ENCODE data around the gene RBL1. TPM values are rescaled to one million over a fixed set of nuclear protein-coding genes. Genes with fewer than 3 reads are reported as not detected.
"Not testable (repeated sequence)": the region's sequence is repeated elsewhere in the genome, so short reads cannot be mapped to it uniquely, and the experiment has no call there.

Gene RBL1
- total RNA-seq (2014; rRNA removed; shearing (Covaris generic)), result 20.6 and 22.7 TPM in 2 replicates

GRCh38 chr20:37095599-37096414, at the start of gene RBL1:
TSS of gene RBL1 (minus strand) at chr20:37095997. CDS start at chr20:37095928, 69 bp downstream.
- peak; percentile 89 for DNase-seq (ENCODE audit: low read depth)

GRCh38 chr20:37144856-37145404, 49.1 kb upstream of the RBL1 start:
- DNase-seq (ENCODE audit: low read depth), result no peak

GRCh38 chr20:37142708-37143107, 46.9 kb upstream of the RBL1 start:
- DNase-seq (ENCODE audit: low read depth), result no peak

GRCh38 chr20:37137547-37137946, 41.8 kb upstream of the RBL1 start:
- no peak for DNase-seq (ENCODE audit: low read depth)

GRCh38 chr20:37133952-37134351, 38.2 kb upstream of the RBL1 start:
- DNase-seq (ENCODE audit: low read depth), result no peak

GRCh38 chr20:37131486-37131885, 35.7 kb upstream of the RBL1 start:
- no peak for DNase-seq (ENCODE audit: low read depth)

- no peak for DNase-seq (ENCODE audit: low read depth)
These were observed 33.0 kb upstream of the RBL1 start for GRCh38 chr20:37128803-37129202.

- not testable (repeated sequence) for DNase-seq (ENCODE audit: low read depth)
These were observed 30.5 kb upstream of the RBL1 start for GRCh38 chr20:37126290-37126689.

- DNase-seq (ENCODE audit: low read depth), result no peak
These were observed 27.6 kb upstream of the RBL1 start for GRCh38 chr20:37123441-37123840.

- DNase-seq (ENCODE audit: low read depth), result no peak
These were observed 24.7 kb upstream of the RBL1 start for GRCh38 chr20:37120497-37120896.

- no peak for DNase-seq (ENCODE audit: low read depth)
These were observed 23.7 kb upstream of the RBL1 start for GRCh38 chr20:37119356-37120036.

GRCh38 chr20:37114012-37114411, 18.2 kb upstream of the RBL1 start:
- no peak for DNase-seq (ENCODE audit: low read depth)

- DNase-seq (ENCODE audit: low read depth), result no peak
These were observed 16.2 kb upstream of the RBL1 start for GRCh38 chr20:37111926-37112455.

- DNase-seq (ENCODE audit: low read depth), result no peak
These were observed 12.9 kb upstream of the RBL1 start for GRCh38 chr20:37108676-37109075.

- DNase-seq (ENCODE audit: low read depth), result no peak
These were observed 6.8 kb upstream of the RBL1 start for GRCh38 chr20:37102571-37102970.

GRCh38 chr20:37096415-37097041, 731 bp upstream of the RBL1 start:
- no peak for DNase-seq (ENCODE audit: low read depth)

- peak; percentile 23 for DNase-seq (ENCODE audit: low read depth)
These were observed 644 bp downstream of the RBL1 start for GRCh38 chr20:37095108-37095598.

GRCh38 chr20:37090407-37090806, 5.4 kb downstream of the RBL1 start:
- DNase-seq (ENCODE audit: low read depth), result no peak

GRCh38 chr20:37081717-37082289, 14.0 kb downstream of the RBL1 start:
- no peak for DNase-seq (ENCODE audit: low read depth)

GRCh38 chr20:37077009-37077408, 18.8 kb downstream of the RBL1 start:
- DNase-seq (ENCODE audit: low read depth), result no peak

GRCh38 chr20:37075932-37076685, 19.7 kb downstream of the RBL1 start:
- no peak for DNase-seq (ENCODE audit: low read depth)

Data from Daoy (cell line).